Measurements from ENCODE around the gene CNTNAP2. TPM values are rescaled to one million over a fixed set of nuclear protein-coding genes. Genes with fewer than 3 reads are reported as not detected.

The CNTNAP2 gene
- total and polyA plus RNA-seq, 2 of the 8 experiments (the other 6 are each of a cell fraction or from before 2014, with no cell fraction given) = 27.9 to 71.0 TPM

DNA sequence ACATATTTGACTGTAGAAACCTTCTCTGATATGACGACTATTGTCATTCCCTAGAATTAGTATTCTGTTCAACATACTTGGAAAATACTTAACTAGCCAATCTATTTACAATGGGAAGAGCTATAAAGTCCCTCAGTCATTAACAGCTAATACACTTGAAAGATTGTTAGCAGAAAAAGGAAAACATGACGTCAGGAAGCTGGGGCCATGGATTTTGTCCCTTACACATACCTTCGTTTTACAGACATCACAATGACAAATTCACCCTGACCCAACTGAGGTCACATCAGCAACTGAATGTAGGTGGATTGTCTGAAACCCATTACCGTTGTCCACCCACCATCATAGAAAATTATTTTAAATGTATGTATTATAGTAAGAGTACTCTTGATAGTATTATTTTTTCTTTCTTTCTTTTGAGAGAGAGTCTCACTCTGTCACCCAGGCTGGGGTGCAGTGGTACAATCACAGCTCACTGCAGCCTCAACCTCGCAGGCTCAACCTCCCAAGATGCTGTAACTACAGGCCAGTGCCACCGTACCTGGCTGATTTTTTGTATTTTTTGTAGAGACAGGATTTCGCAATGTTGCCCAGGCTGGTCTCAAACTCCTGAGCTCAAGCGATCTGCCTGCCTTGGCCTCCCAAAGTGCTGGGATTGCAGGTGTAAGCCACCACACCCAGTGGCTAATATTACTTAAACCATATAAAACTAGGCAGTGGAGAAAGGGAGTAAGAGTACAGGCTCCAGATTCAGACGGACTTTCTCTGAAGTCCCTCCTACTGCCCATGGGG, 1977.0 kb downstream of the CNTNAP2 start:
- Histone ChIP-seq H3K18ac (ENCODE audit: extremely low read depth, low read length) (no peak overlapping the region), H2BK120ac (replicated peaks; ENCODE audit: low read depth, low read length) (no peak overlapping the region), H2BK15ac (ENCODE audit: low read length) (no peak overlapping the region), H3K79me1 (ENCODE audit: low read depth, low read length) (no peaks in the 10 kb centered on the region), H3K9me3 (ENCODE audit: insufficient read depth in 2 of 2, low read depth in 1 of 2, low read length in 1 of 2) (no peaks in the 10 kb centered on the region), H4K8ac (ENCODE audit: extremely low read depth, insufficient read depth, low read length) (no peak overlapping the region), H2BK20ac (ENCODE audit: low read length) (no peak overlapping the region), H3K9ac (replicated peaks in 1 of 4; ENCODE audit: extremely low read depth in 1 of 4, low read depth in 3 of 4, low read length in 3 of 4) (no peak overlapping the region), H3K23me2 (ENCODE audit: low read depth, low read length) (no peaks in the 10 kb centered on the region), H3K79me2 (ENCODE audit: control insufficient read depth in 1 of 2, insufficient read depth in 2 of 2, low read length in 2 of 2) (no peaks in the 10 kb centered on the region), H4K5ac (ENCODE audit: insufficient read length, low read depth, low read length) (no peak overlapping the region), H3K4me1 (replicated peaks in 1 of 4; ENCODE audit: control insufficient read depth in 3 of 4, insufficient read depth in 4 of 4, low read length in 3 of 4) (no peaks in the 10 kb centered on the region), H2AK5ac (ENCODE audit: low read depth, low read length) (no peak overlapping the region), H3K36me3 (ENCODE audit: control insufficient read depth in 2 of 4, insufficient read depth in 4 of 4, low read length in 3 of 4) (no peaks in the 10 kb centered on the region), H4K20me1 (replicated peaks in 1 of 2; ENCODE audit: control insufficient read depth in 1 of 2, insufficient read depth in 2 of 2, low read length in 2 of 2) (no peaks in the 10 kb centered on the region), H4K91ac (replicated peaks; ENCODE audit: insufficient read length, low read length) (no peak overlapping the region), H3K23ac (ENCODE audit: insufficient read length) (no peak overlapping the region), H2BK12ac (ENCODE audit: low read depth, low read length) (no peak overlapping the region), H3K4ac (replicated peaks; ENCODE audit: insufficient read length, low read depth, low read length) (no peak overlapping the region), H2AFZ (ENCODE audit: low read length) (no peak overlapping the region), H3K56ac (replicated peaks; ENCODE audit: insufficient read length, low read depth, low read length) (no peak overlapping the region), H3K14ac (ENCODE audit: insufficient read length) (no peak overlapping the region), H3K4me3 (ENCODE audit: extremely low read depth in 1 of 4, insufficient read depth in 2 of 4, low read depth in 3 of 4, low read length in 4 of 4) (no peak overlapping the region), H2BK5ac (ENCODE audit: low read depth, low read length) (no peak overlapping the region), H3K27me3 (replicated peaks in 1 of 4; ENCODE audit: control insufficient read depth in 3 of 4, extremely low read depth in 1 of 4, insufficient read depth in 3 of 4, low read length in 3 of 4) (no peaks in the 10 kb centered on the region), H3K27ac (ENCODE audit: low read depth, low read length) (no peak overlapping the region), H3K4me2 (ENCODE audit: insufficient read depth in 1 of 2, low read depth in 2 of 2, low read length in 2 of 2) (no peak overlapping the region)
- DNase-seq (ENCODE audit: low read depth in 1 of 2, low spot score in 2 of 2) = no peak
- ChIA-PET CTCF (ENCODE audit: partially characterized antibody) (interaction anchor here (0.9 to 1.5 kb wide), 2 partner anchors 49 to 546 kb away, joined by 3 to 5 read pairs; no protein-coding TSS in a partner anchor), POLR2A (ENCODE audit: partially characterized antibody) (no interaction called here)
- TF ChIP-seq PHF8 (conservative IDR thresholded peaks at IDR 0.05; ENCODE audit: low read depth, low read length) (no peak), RAD21 (IDR thresholded peaks at IDR 0.05 in 1 of 2, conservative IDR thresholded peaks at IDR 0.05 in 1 of 2; ENCODE audit: low read depth in 2 of 2, low read length in 2 of 2) (no peak), KDM4A (IDR thresholded peaks at IDR 0.05; ENCODE audit: low read depth, low read length, severe bottlenecking) (no peak), RBBP5 (IDR thresholded peaks at IDR 0.05; ENCODE audit: borderline replicate concordance, low read depth, low read length) (no peak), CEBPB (IDR thresholded peaks at IDR 0.05; ENCODE audit: low read depth, low read length) (peak; percentile 71; the same call in 1 of the 2 replicates), HDAC6 (IDR thresholded peaks at IDR 0.05; ENCODE audit: low read depth, low read length) (no peak)
- FAIRE-seq = no peak
- WGBS, 2 experiments (ENCODE audit: extremely low coverage in 1 of 2, insufficient coverage in 1 of 2, insufficient read length in 1 of 2, insufficient replicate concordance in 2 of 2, low coverage in 1 of 2, low lambda C conversion rate in 2 of 2, missing lambda C conversion rate in 1 of 2) = 83% methylated on average over 9 of the region's 9 CpGs; no CpG with 5 or more reads in 1 of the 2 experiments
